ENCODE measurements around the gene NARS2.
"Not testable (repeated sequence)": the region's sequence is repeated elsewhere in the genome, so short reads cannot be mapped to it uniquely, and the experiment has no call there.

Gene NARS2

GRCh38 chr11:78564490-78565467 is 9.9 kb downstream of the NARS2 start:
- Mint-ChIP-seq H3K27ac (no peak overlapping the region), H3K9me3 (no peaks in the 10 kb centered on the region), H3K27me3 (no peaks in the 10 kb centered on the region), H3K36me3 (ENCODE audit: low read depth) (peaks cover 20% of the 10 kb centered on the region), H3K4me1 (peaks cover 32% of the 10 kb centered on the region), H3K4me3 (no peak overlapping the region)
- ATAC-seq: no peak
- peak; percentile 22 for DNase-seq

- not testable (repeated sequence) for H3K27me3 Mint-ChIP-seq, H3K27ac Mint-ChIP-seq, DNase-seq, ATAC-seq, H3K9me3 Mint-ChIP-seq, H3K4me3 Mint-ChIP-seq
- Mint-ChIP-seq H3K4me1 (peaks cover 36% of the 10 kb centered on the region), H3K36me3 (ENCODE audit: low read depth) (peaks cover 25% of the 10 kb centered on the region)
Measured at GRCh38 chr11:78564037-78564436, 10.6 kb downstream of the NARS2 start.

- H3K4me3 Mint-ChIP-seq, H3K27ac Mint-ChIP-seq, H3K9me3 Mint-ChIP-seq, DNase-seq, ATAC-seq, H3K27me3 Mint-ChIP-seq: not testable (repeated sequence)
- Mint-ChIP-seq H3K36me3 (ENCODE audit: low read depth) (peaks cover 24% of the 10 kb centered on the region), H3K4me1 (peaks cover 36% of the 10 kb centered on the region)
Measured at GRCh38 chr11:78563090-78563489, 11.6 kb downstream of the NARS2 start.

- Mint-ChIP-seq H3K9me3 (no peaks in the 10 kb centered on the region), H3K27ac (no peak overlapping the region)
Measured at GRCh38 chr11:78562398-78562797, 12.3 kb downstream of the NARS2 start.

GRCh38 chr11:78560826-78561484 is 13.7 kb downstream of the NARS2 start:
- DNase-seq (no peak), ATAC-seq (no peak)
- no peak overlapping the region for H3K4me3 Mint-ChIP-seq
- H3K36me3 Mint-ChIP-seq (ENCODE audit: low read depth): peaks cover 33% of the 10 kb centered on the region
- no peak overlapping the region for H3K27ac Mint-ChIP-seq
- H3K4me1 Mint-ChIP-seq: peaks cover 43% of the 10 kb centered on the region
- H3K27me3 Mint-ChIP-seq: no peaks in the 10 kb centered on the region
- H3K9me3 Mint-ChIP-seq: no peaks in the 10 kb centered on the region

More at GRCh38 chr11:78562398-78562797, 12.3 kb downstream of the NARS2 start:
- DNase-seq (no peak), ATAC-seq (no peak)
- Mint-ChIP-seq H3K4me1 (peaks cover 36% of the 10 kb centered on the region), H3K4me3 (no peak overlapping the region), H3K36me3 (ENCODE audit: low read depth) (peaks cover 27% of the 10 kb centered on the region), H3K27me3 (no peaks in the 10 kb centered on the region)

- peaks cover 50% of the 10 kb centered on the region for H3K4me1 Mint-ChIP-seq
- peaks cover 41% of the 10 kb centered on the region for H3K36me3 Mint-ChIP-seq (ENCODE audit: low read depth)
- no peak for DNase-seq
- H3K9me3 Mint-ChIP-seq: no peaks in the 10 kb centered on the region
- no peak overlapping the region for H3K4me3 Mint-ChIP-seq
- H3K27me3 Mint-ChIP-seq: no peaks in the 10 kb centered on the region
- peak; percentile 36 for ATAC-seq
- H3K27ac Mint-ChIP-seq: peak overlapping the region; percentile 1
Measured at GRCh38 chr11:78560153-78560552, 14.5 kb downstream of the NARS2 start.

- Mint-ChIP-seq H3K36me3 (ENCODE audit: low read depth) (peaks cover 49% of the 10 kb centered on the region), H3K27me3 (no peaks in the 10 kb centered on the region), H3K4me3 (no peak overlapping the region), H3K27ac (no peak overlapping the region), H3K9me3 (no peaks in the 10 kb centered on the region), H3K4me1 (peaks cover 38% of the 10 kb centered on the region)
- no peak for DNase-seq
- no peak for ATAC-seq
Measured at GRCh38 chr11:78557236-78557635, 17.4 kb downstream of the NARS2 start.

GRCh38 chr11:78555592-78555991 is 19.1 kb downstream of the NARS2 start:
- Mint-ChIP-seq H3K4me1 (peaks cover 28% of the 10 kb centered on the region), H3K36me3 (ENCODE audit: low read depth) (peaks cover 56% of the 10 kb centered on the region), H3K4me3 (no peak overlapping the region), H3K27ac (no peak overlapping the region), H3K27me3 (no peaks in the 10 kb centered on the region), H3K9me3 (no peaks in the 10 kb centered on the region)
- no peak for DNase-seq
- no peak for ATAC-seq

GRCh38 chr11:78552881-78553280 is 21.8 kb downstream of the NARS2 start:
- ATAC-seq (no peak), DNase-seq (no peak)
- H3K9me3 Mint-ChIP-seq: no peaks in the 10 kb centered on the region
- no peak overlapping the region for H3K27ac Mint-ChIP-seq
- H3K4me1 Mint-ChIP-seq: peaks cover 20% of the 10 kb centered on the region
- no peak overlapping the region for H3K4me3 Mint-ChIP-seq
- no peaks in the 10 kb centered on the region for H3K27me3 Mint-ChIP-seq
- H3K36me3 Mint-ChIP-seq (ENCODE audit: low read depth): peaks cover 45% of the 10 kb centered on the region

GRCh38 chr11:78552139-78552538 is 22.5 kb downstream of the NARS2 start:
- not testable (repeated sequence) for ATAC-seq, H3K4me3 Mint-ChIP-seq, H3K9me3 Mint-ChIP-seq, H3K27me3 Mint-ChIP-seq, DNase-seq, H3K27ac Mint-ChIP-seq
- Mint-ChIP-seq H3K4me1 (peaks cover 20% of the 10 kb centered on the region), H3K36me3 (ENCODE audit: low read depth) (peaks cover 42% of the 10 kb centered on the region)

- Mint-ChIP-seq H3K27ac (no peak overlapping the region), H3K27me3 (no peaks in the 10 kb centered on the region), H3K4me1 (peaks cover 14% of the 10 kb centered on the region), H3K9me3 (no peaks in the 10 kb centered on the region), H3K4me3 (no peak overlapping the region), H3K36me3 (ENCODE audit: low read depth) (peaks cover 32% of the 10 kb centered on the region)
- DNase-seq (no peak), ATAC-seq (no peak)
Measured at GRCh38 chr11:78551066-78551465, 23.6 kb downstream of the NARS2 start.

GRCh38 chr11:78549624-78550409 is 24.8 kb downstream of the NARS2 start:
- peaks cover 23% of the 10 kb centered on the region for H3K36me3 Mint-ChIP-seq (ENCODE audit: low read depth)
- no peak overlapping the region for H3K27ac Mint-ChIP-seq
- H3K9me3 Mint-ChIP-seq: no peaks in the 10 kb centered on the region
- DNase-seq (no peak), ATAC-seq (no peak)
- no peaks in the 10 kb centered on the region for H3K27me3 Mint-ChIP-seq
- H3K4me3 Mint-ChIP-seq: no peak overlapping the region
- H3K4me1 Mint-ChIP-seq: peaks cover 6% of the 10 kb centered on the region

- no peak for DNase-seq
- Mint-ChIP-seq H3K36me3 (ENCODE audit: low read depth) (peaks cover 21% of the 10 kb centered on the region), H3K9me3 (no peaks in the 10 kb centered on the region), H3K27ac (no peak overlapping the region), H3K4me1 (peaks cover 6% of the 10 kb centered on the region), H3K27me3 (no peaks in the 10 kb centered on the region), H3K4me3 (no peak overlapping the region)
- ATAC-seq: no peak
Measured at GRCh38 chr11:78548911-78549590, 25.6 kb downstream of the NARS2 start.

Data from activated naive CD8-positive, alpha-beta T cell treated with anti-CD3 and anti-CD28 coated beads, Interleukin-2, amount 50 U/mL, for 24 hours (primary cell).